ENCODE measurements around the gene GPC3. TPM values are rescaled to one million over a fixed set of nuclear protein-coding genes. Genes with fewer than 3 reads are reported as not detected.

Gene GPC3
- total and polyA plus RNA-seq, 2 experiments from 2014 or later: 36.8 to 60.1 TPM

DNA sequence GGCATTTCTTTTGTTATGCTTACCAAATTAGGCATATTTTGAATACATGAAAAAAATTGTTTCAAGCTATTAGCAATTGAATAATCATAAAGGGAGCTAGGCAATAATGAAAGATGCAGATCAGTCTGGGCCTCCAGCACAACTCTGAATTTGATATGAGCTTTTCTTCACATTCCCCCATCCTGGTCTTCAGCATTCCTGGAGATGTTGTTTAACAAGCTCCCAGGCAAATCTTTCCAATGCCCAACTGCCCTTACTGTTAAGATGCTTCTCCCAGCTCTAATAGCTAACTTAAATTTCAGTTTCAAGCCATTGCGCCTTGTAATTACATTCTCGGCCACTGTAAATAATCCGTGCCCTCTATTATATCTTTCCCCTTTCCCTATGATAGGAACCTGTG, 19.2 kb downstream of the GPC3 start (continued):
- TF ChIP-seq, protein P1, sequence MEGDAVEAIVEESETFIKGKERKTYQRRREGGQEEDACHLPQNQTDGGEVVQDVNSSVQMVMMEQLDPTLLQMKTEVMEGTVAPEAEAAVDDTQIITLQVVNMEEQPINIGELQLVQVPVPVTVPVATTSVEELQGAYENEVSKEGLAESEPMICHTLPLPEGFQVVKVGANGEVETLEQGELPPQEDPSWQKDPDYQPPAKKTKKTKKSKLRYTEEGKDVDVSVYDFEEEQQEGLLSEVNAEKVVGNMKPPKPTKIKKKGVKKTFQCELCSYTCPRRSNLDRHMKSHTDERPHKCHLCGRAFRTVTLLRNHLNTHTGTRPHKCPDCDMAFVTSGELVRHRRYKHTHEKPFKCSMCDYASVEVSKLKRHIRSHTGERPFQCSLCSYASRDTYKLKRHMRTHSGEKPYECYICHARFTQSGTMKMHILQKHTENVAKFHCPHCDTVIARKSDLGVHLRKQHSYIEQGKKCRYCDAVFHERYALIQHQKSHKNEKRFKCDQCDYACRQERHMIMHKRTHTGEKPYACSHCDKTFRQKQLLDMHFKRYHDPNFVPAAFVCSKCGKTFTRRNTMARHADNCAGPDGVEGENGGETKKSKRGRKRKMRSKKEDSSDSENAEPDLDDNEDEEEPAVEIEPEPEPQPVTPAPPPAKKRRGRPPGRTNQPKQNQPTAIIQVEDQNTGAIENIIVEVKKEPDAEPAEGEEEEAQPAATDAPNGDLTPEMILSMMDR (conservative IDR thresholded peaks at IDR 0.05; ENCODE audit: low read depth in 2 of 2): no peak
- TF ChIP-seq ZNF114 (CRISPR knock-in tag; IDR thresholded peaks at IDR 0.05) (no peak), POLR2AphosphoS5 (IDR thresholded peaks at IDR 0.05; ENCODE audit: low read depth) (no peak), JUNB (IDR thresholded peaks at IDR 0.05; ENCODE audit: unreplicated experiment) (no peak), NANOG (IDR thresholded peaks at IDR 0.05; ENCODE audit: borderline replicate concordance) (no peak), CREB1 (CRISPR knock-in tag; IDR thresholded peaks at IDR 0.05; ENCODE audit: low read depth) (no peak), ZNF331 (CRISPR knock-in tag; IDR thresholded peaks at IDR 0.05; ENCODE audit: low read depth) (no peak), EZH2 (IDR thresholded peaks at IDR 0.05; ENCODE audit: low read depth, unreplicated experiment) (no peak)
- TF ChIP-seq, protein P2, sequence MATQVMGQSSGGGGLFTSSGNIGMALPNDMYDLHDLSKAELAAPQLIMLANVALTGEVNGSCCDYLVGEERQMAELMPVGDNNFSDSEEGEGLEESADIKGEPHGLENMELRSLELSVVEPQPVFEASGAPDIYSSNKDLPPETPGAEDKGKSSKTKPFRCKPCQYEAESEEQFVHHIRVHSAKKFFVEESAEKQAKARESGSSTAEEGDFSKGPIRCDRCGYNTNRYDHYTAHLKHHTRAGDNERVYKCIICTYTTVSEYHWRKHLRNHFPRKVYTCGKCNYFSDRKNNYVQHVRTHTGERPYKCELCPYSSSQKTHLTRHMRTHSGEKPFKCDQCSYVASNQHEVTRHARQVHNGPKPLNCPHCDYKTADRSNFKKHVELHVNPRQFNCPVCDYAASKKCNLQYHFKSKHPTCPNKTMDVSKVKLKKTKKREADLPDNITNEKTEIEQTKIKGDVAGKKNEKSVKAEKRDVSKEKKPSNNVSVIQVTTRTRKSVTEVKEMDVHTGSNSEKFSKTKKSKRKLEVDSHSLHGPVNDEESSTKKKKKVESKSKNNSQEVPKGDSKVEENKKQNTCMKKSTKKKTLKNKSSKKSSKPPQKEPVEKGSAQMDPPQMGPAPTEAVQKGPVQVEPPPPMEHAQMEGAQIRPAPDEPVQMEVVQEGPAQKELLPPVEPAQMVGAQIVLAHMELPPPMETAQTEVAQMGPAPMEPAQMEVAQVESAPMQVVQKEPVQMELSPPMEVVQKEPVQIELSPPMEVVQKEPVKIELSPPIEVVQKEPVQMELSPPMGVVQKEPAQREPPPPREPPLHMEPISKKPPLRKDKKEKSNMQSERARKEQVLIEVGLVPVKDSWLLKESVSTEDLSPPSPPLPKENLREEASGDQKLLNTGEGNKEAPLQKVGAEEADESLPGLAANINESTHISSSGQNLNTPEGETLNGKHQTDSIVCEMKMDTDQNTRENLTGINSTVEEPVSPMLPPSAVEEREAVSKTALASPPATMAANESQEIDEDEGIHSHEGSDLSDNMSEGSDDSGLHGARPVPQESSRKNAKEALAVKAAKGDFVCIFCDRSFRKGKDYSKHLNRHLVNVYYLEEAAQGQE (IDR thresholded peaks at IDR 0.05; ENCODE audit: unreplicated experiment): no peak
- TF ChIP-seq, protein P3, sequence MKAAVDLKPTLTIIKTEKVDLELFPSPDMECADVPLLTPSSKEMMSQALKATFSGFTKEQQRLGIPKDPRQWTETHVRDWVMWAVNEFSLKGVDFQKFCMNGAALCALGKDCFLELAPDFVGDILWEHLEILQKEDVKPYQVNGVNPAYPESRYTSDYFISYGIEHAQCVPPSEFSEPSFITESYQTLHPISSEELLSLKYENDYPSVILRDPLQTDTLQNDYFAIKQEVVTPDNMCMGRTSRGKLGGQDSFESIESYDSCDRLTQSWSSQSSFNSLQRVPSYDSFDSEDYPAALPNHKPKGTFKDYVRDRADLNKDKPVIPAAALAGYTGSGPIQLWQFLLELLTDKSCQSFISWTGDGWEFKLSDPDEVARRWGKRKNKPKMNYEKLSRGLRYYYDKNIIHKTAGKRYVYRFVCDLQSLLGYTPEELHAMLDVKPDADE (IDR thresholded peaks at IDR 0.05): no peak

DNA sequence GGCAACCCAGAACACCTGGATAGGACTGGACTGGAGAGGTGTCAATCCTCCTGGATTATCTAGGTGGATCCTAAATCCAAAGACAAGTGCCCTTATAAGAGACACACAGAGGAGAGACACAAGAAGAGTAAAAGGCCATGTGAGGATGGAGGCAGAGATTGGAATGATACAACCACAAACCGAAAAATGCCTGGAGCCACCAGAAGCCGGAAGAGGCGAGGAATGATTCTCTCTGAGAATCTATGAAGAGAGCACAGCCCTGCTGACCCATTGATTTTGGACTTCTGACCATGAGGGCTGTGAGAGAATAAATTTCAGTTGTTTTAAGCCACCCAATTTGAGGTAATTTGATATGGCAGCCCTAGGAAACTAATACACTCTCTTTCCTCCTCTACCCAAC, 20.1 kb downstream of the GPC3 start:
- DNase-seq (ENCODE audit: low spot score) (no peak), ATAC-seq (no peak)
- Histone ChIP-seq H2AFZ (no peak overlapping the region), H3K36me3 (ENCODE audit: insufficient read depth) (no peaks in the 10 kb centered on the region), H3K79me2 (replicated peaks; ENCODE audit: insufficient read depth) (no peaks in the 10 kb centered on the region), H3K4me1 (ENCODE audit: insufficient read depth) (peaks cover 39% of the 10 kb centered on the region), H3K27ac (ENCODE audit: low read depth) (no peak overlapping the region), H3K27me3 (ENCODE audit: insufficient read depth) (no peaks in the 10 kb centered on the region), H3F3A (replicated peaks; ENCODE audit: low read depth) (no peaks in the 10 kb centered on the region), H3K4me3 (no peak overlapping the region), H3K4me2 (0 out of 2 replicates have a peak overlapping the region, but pooled peaks have one; percentile 30), H3K9me2 (ENCODE audit: insufficient read depth) (no peaks in the 10 kb centered on the region), H4K20me1 (replicated peaks; ENCODE audit: insufficient read depth) (no peaks in the 10 kb centered on the region)
- no peaks in the 10 kb centered on the region for H3K27me3 Mint-ChIP-seq (ENCODE audit: insufficient read depth, low read depth, poor library complexity)
- H3K4me1 Mint-ChIP-seq: peaks cover 41% of the 10 kb centered on the region
- no peaks in the 10 kb centered on the region for H3K9me3 Mint-ChIP-seq
- H3K4me3 Mint-ChIP-seq: no peak overlapping the region
- no peak overlapping the region for H3K27ac Mint-ChIP-seq
- no peaks in the 10 kb centered on the region for H3K36me3 Mint-ChIP-seq (ENCODE audit: low read depth)
- TF ChIP-seq, protein P4, sequence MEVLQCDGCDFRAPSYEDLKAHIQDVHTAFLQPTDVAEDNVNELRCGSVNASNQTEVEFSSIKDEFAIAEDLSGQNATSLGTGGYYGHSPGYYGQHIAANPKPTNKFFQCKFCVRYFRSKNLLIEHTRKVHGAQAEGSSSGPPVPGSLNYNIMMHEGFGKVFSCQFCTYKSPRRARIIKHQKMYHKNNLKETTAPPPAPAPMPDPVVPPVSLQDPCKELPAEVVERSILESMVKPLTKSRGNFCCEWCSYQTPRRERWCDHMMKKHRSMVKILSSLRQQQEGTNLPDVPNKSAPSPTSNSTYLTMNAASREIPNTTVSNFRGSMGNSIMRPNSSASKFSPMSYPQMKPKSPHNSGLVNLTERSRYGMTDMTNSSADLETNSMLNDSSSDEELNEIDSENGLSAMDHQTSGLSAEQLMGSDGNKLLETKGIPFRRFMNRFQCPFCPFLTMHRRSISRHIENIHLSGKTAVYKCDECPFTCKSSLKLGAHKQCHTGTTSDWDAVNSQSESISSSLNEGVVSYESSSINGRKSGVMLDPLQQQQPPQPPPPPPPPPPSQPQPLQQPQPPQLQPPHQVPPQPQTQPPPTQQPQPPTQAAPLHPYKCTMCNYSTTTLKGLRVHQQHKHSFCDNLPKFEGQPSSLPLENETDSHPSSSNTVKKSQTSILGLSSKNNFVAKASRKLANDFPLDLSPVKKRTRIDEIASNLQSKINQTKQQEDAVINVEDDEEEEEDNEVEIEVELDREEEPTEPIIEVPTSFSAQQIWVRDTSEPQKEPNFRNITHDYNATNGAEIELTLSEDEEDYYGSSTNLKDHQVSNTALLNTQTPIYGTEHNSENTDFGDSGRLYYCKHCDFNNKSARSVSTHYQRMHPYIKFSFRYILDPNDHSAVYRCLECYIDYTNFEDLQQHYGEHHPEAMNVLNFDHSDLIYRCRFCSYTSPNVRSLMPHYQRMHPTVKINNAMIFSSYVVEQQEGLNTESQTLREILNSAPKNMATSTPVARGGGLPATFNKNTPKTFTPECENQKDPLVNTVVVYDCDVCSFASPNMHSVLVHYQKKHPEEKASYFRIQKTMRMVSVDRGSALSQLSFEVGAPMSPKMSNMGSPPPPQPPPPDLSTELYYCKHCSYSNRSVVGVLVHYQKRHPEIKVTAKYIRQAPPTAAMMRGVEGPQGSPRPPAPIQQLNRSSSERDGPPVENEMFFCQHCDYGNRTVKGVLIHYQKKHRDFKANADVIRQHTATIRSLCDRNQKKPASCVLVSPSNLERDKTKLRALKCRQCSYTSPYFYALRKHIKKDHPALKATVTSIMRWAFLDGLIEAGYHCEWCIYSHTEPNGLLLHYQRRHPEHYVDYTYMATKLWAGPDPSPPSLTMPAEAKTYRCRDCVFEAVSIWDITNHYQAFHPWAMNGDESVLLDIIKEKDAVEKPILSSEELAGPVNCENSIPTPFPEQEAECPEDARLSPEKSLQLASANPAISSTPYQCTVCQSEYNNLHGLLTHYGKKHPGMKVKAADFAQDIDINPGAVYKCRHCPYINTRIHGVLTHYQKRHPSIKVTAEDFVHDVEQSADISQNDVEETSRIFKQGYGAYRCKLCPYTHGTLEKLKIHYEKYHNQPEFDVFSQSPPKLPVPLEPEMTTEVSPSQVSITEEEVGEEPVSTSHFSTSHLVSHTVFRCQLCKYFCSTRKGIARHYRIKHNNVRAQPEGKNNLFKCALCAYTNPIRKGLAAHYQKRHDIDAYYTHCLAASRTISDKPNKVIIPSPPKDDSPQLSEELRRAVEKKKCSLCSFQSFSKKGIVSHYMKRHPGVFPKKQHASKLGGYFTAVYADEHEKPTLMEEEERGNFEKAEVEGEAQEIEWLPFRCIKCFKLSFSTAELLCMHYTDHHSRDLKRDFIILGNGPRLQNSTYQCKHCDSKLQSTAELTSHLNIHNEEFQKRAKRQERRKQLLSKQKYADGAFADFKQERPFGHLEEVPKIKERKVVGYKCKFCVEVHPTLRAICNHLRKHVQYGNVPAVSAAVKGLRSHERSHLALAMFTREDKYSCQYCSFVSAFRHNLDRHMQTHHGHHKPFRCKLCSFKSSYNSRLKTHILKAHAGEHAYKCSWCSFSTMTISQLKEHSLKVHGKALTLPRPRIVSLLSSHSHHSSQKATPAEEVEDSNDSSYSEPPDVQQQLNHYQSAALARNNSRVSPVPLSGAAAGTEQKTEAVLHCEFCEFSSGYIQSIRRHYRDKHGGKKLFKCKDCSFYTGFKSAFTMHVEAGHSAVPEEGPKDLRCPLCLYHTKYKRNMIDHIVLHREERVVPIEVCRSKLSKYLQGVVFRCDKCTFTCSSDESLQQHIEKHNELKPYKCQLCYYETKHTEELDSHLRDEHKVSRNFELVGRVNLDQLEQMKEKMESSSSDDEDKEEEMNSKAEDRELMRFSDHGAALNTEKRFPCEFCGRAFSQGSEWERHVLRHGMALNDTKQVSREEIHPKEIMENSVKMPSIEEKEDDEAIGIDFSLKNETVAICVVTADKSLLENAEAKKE (CRISPR knock-in tag; IDR thresholded peaks at IDR 0.05): no peak

All from GM23338 (cell line).